Measurements from ENCODE around the gene IGSF3.

- TF ChIP-seq CTCF (IDR thresholded peaks at IDR 0.05; ENCODE audit: borderline replicate concordance, extremely low read depth, low read length, poor library complexity, severe bottlenecking) (no peak), EZH2 (IDR thresholded peaks at IDR 0.05; ENCODE audit: borderline replicate concordance, low read depth, low read length, severe bottlenecking) (no peak)
Observed at GRCh38 chr1:116674011-116674531, 6.5 kb upstream of the IGSF3 start.
